Stimulated activated CD4-positive, alpha-beta T cell treated with anti-CD3 and anti-CD28 coated beads, Interleukin-2, amount 100 ng/mL, for 4 hours (primary cell): ENCODE results near the gene DNAL1.
"Not testable (repeated sequence)": the region's sequence is repeated elsewhere in the genome, so short reads cannot be mapped to it uniquely, and the experiment has no call there.

ENCODE experiments used
- DNase-seq: peaks from one replicate; pipeline ENCODE4 v3.0.0-alpha.2; 2020; ENCODE audit warnings: low read depth

DNAL1 gene, protein sequence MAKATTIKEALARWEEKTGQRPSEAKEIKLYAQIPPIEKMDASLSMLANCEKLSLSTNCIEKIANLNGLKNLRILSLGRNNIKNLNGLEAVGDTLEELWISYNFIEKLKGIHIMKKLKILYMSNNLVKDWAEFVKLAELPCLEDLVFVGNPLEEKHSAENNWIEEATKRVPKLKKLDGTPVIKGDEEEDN

DNA sequence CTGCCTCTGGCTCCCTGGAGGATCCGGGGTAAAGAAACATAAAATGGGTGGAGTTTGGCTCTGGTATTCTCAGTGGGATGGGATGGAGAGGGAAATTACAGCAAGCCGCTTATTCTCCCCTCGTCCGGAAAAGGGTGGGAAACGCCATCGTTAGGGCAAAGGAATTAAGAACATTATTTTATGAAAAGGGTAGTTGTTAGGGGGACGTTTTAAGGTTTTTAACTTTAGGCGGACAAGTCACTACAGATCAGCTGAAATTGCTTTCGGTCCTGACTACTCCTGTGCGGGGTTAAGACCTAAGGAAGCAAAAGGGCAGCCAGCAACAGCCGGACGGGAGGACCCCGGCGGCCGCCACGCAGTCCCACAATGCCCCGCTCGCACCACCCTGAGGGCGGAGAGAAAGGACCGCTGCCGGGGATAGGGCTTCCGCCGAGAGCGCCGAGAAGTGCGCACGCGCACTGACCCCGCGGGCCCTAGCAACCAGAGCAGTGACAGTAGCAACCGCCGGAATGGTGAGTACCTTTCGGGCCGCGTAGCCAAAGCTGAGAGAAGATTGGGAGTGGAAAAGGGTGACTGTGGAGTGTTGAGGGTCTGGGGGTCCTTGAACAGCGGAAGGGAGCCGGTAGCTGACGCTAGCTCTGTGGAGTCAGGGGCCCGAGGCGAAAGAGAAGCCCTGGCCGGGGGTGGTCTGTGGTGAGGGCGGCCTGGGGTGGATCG is at the start of gene DNAL1:
DNAL1 (plus strand) TSS at position 456 of the 717 bp plus-strand sequence; CDS start at position 510, 54 bp downstream.
- DNase-seq, result peak; percentile 83

GRCh38 chr14:73599499-73599898 is 45.3 kb upstream of the DNAL1 start:
- no peak for DNase-seq

GRCh38 chr14:73602994-73603393 is 41.8 kb upstream of the DNAL1 start:
- no peak for DNase-seq

DNA sequence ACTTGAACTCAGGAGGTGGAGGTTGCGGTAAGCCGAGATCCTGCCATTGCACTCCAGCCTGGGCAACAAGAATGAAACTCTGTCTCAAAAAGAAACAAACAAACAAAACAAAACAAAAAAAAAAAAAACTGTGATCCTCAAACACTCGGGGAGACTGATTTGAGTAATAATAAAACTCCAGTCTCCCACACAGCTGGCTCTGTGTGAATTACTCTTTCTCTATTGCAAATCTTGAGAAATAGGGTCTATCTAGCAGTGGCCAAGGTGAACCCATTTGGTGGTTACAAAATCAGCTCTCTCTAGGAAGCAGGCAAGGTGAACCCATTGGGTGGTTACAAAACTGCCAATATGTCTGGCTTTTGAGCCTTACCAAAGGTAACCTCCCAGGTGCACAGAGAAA is 38.5 kb upstream of the DNAL1 start:
- DNase-seq, result no peak

DNA sequence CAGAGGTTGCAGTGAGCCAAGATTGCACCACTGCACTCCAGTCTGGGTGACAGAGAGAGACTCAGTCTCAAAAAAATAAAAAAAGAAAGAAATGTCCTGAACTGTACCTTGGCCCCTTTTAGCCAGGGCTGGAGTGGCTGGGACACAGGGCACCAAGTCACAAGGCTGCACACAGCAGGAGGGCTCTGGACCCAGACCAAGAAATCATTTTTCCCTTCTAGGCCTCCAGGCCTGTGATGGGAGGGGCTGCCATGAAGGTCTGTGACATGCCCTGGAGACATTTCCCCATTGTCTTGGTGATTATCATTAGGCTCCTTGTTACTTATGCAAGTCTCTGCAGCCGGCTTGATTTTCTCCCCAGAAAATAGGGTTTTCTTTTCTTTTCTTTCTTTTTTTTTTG is 37.5 kb upstream of the DNAL1 start:
- no peak for DNase-seq

- no peak for DNase-seq
Measured at GRCh38 chr14:73610687-73611086, 34.1 kb upstream of the DNAL1 start.

DNA sequence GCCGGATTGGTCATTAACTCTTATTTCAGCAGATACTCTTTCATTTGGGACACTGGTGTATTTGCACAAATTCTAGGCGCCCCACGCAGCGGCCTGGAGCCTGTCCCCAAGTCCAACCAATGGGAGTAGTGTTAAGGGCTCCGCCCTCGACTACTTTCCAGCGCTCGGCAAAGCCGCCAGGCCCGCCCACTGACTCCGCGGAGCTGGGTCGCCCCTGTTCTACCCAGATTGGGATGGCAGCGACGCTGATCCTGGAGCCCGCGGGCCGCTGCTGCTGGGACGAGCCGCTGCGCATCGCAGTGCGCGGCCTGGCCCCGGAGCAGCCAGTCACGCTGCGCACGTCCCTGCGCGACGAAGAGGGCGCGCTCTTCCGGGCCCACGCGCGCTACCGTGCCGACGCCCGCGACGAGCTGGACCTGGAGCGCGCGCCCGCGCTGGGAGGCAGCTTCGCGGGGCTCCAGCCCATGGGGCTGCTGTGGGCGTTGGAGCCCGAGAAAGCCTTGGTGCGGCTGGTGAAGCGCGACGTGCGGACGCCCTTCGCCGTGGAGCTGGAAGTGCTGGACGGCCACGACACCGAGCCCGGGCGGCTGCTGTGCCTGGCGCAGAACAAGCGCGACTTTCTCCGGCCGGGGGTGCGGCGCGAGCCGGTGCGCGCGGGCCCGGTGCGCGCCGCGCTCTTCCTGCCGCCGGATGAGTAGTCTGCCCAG is 32.3 kb upstream of the DNAL1 start, which contains the start of gene ACOT6:
ACOT6 (plus strand) TSS at position 179 of the 707 bp plus-strand sequence; CDS start at position 234, 55 bp downstream.
- DNase-seq, result peak; percentile 44

DNA sequence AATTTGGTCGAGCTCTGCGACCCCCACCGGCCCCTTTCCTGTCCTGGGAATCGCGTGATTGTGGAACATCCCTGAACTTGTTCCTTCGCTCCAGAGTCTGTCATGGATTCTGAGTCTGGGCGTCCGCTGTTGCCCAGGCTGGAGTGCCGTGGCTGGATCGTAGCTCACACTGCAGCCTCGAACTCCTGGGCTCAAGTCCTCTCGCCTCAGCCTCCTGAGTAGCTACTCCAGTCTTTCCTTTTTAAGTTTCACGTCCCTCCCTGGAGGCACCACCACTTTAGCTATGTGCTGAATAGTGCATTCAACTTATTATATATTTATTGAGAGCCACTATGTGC is 31.8 kb upstream of the DNAL1 start:
- DNase-seq, result no peak

- no peak for DNase-seq
Measured at GRCh38 chr14:73613419-73613963, 31.3 kb upstream of the DNAL1 start.

GRCh38 chr14:73616831-73617230 is 28.0 kb upstream of the DNAL1 start:
- DNase-seq, result no peak

DNA sequence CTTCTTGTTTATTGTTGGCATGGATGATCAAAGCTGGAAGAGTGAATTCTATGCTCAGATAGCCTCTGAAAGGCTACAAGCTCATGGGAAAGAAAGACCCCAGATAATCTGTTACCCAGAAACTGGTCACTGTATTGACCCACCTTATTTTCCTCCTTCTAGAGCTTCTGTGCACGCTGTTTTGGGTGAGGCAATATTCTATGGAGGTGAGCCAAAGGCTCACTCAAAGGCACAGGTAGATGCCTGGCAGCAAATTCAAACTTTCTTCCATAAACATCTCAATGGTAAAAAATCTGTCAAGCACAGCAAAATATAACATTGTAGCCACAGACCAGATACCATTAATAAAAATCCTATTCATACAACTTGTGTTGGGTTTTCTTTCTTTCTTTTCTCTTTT is 25.3 kb upstream of the DNAL1 start:
- DNase-seq, result no peak

GRCh38 chr14:73620268-73620667 is 24.5 kb upstream of the DNAL1 start:
- no peak for DNase-seq

GRCh38 chr14:73623504-73624054 is 21.2 kb upstream of the DNAL1 start:
- DNase-seq, result no peak

GRCh38 chr14:73625706-73626105 is 19.1 kb upstream of the DNAL1 start:
- no peak for DNase-seq

DNA sequence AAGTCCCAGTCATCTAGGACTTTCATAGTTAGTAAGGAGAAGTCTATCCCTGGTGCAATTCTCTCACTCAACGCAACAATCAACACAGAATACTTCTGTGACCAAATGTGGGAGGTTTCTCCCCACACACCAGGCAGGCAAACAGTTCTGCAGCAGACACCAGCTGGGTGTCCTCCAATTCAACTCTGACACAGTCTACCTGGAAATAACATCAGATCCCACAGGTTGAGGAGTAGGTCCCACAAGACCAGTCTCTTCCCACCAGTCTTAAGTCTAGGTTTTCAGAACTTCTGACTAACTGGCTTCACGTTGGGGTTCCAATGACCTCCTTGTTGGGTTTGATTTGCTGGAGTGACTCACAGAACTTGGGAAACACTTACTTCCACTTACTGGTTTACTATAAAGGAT is 17.6 kb upstream of the DNAL1 start:
- DNase-seq, result no peak

- DNase-seq, result no peak
Measured at GRCh38 chr14:73630009-73630780, 14.6 kb upstream of the DNAL1 start.

GRCh38 chr14:73633116-73634010 is 11.4 kb upstream of the DNAL1 start:
- DNase-seq, result peak; percentile 45

DNA sequence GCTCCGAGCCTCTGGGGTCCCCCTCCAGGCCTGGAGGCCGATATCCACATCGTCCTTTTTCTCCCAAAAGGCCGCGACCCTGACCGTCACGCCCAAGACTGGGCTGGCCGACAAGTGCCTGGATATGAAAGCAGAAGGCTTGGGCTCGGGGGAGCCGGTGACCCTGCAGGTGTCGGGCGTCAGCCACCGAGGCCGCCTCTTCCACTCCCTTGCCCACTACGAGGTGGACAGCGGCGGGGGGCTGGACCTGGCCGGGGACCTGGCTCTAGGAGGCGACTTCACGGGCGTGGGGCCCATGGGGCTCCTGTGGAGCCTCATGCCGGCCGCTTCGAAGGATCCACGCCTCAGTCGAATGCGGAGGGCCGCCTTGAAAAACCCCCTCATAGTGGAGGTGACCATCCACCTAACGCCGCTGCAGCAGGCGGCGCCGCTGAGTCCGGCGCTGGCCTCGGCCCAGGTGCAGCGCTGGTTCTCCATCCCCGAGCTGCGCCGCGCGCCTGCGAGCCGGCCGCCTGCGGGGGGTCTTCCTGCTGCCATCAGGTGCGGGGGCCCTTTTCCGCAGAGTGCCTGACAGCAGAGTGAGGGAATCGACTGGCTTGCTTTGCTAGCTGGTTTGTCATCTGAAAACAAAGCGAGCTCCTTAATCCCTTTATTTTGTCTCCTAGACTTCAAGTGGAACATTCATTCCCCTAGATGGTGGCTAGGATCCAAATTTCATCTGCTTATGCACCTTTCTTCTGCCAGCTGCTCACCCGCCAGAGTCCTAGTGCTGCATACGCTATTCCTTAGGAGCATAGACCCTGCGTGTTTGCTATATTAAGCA is 10.6 kb upstream of the DNAL1 start:
- no peak for DNase-seq

DNA sequence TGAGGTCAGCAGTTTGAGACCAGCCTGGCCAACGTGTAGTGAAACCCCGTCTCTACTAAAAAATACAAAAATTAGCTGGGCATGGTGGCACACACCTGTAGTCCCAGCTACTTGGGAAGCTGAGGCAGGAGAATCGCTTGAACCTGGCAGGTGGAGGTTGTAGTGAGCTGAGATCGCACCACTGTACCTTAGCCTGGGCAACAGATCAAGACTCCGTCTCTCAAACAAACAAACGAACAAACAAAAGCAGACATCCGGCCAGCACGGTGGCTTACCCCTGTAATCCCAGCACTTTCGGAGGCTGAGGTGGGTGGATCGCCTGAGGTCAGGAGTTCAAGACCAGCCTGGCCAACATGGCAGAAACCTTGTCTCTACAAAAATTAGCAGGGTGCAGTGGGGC is 8.4 kb upstream of the DNAL1 start:
- DNase-seq, result not testable (repeated sequence)

GRCh38 chr14:73637830-73638229 is 7.0 kb upstream of the DNAL1 start:
- no peak for DNase-seq
